Vagina (tissue), 2 donors: Measurements from ENCODE around the gene OLFML3. TPM values are rescaled to one million over a fixed set of nuclear protein-coding genes. Genes with fewer than 3 reads are reported as not detected.

Source experiments
- DNase-seq, 2 donors: peaks; one replicate each; pipeline ENCODE4 v3.0.0-alpha.2; 2017; ENCODE audit errors: extremely low spot score in 2 of 2
- H3K27ac ChIP-seq: fragments of 200-600 bp; sonication (generic); one replicate; pipeline ENCODE4 v1.5.1; 2019
- H3K27me3 ChIP-seq: fragments of 200-600 bp; sonication (generic); one replicate; pipeline ENCODE4 v1.5.1; 2019
- H3K36me3 ChIP-seq, 2 donors: fragments of 200-600 bp; sonication (generic); one replicate each; pipeline ENCODE4 v1.5.1; 2017 to 2019
- H3K4me1 ChIP-seq: fragments of 200-600 bp; sonication (generic); one replicate; pipeline ENCODE4 v1.5.1; 2019
- H3K4me3 ChIP-seq, 2 donors: fragments of 200-600 bp; sonication (generic); 1 replicate in 1 of 2; 2 replicates in 1 of 2; pipeline ENCODE4 v1.5.1; 2016 to 2019
- H3K9me3 ChIP-seq: fragments of 200-600 bp; sonication (generic); one replicate; pipeline ENCODE4 v1.5.1; 2019
- CTCF ChIP-seq, 3 experiments: fragments of 450-650 bp in 2 of 3; fragments of 200-600 bp in 1 of 3; sonication (generic) in 1 of 3; IDR thresholded peaks; one replicate each; pipeline ENCODE4 v1.5.1; 2017 to 2019; ENCODE audit warnings: antibody characterized with exemption in 3 of 3, mild to moderate bottlenecking in 2 of 3, moderate library complexity in 2 of 3
- POLR2A ChIP-seq, 2 donors: fragments of 450-650 bp; IDR thresholded peaks; one replicate each; pipeline ENCODE4 v1.6.1; 2017; ENCODE audit warnings: antibody characterized with exemption in 2 of 2, mild to moderate bottlenecking in 2 of 2, moderate library complexity in 2 of 2
- POLR2AphosphoS5 ChIP-seq, 2 donors: sonication (generic); formaldehyde crosslinking; IDR thresholded peaks; one replicate each; pipeline ENCODE4 v1.9.0; 2017; ENCODE audit warnings: antibody characterized with exemption in 2 of 2, mild to moderate bottlenecking in 2 of 2, low read depth in 1 of 2; ENCODE audit not compliant: insufficient read depth in 1 of 2
- intact Hi-C: fragments of 100-400 bp; cut with DNase I; formaldehyde crosslinking; loops from one replicate; pipeline ENCODE4 v1.15.1; 2023
- total RNA-seq: library from RNA; depleted of rRNA; stranded (reverse); fragments of >200 nt; gene quantifications from one replicate; pipeline ENCODE4 v1.2.3, GENCODE V29; 2016

OLFML3 gene
- total RNA-seq, 1 donor from 2014 or later = 108 TPM

DNA sequence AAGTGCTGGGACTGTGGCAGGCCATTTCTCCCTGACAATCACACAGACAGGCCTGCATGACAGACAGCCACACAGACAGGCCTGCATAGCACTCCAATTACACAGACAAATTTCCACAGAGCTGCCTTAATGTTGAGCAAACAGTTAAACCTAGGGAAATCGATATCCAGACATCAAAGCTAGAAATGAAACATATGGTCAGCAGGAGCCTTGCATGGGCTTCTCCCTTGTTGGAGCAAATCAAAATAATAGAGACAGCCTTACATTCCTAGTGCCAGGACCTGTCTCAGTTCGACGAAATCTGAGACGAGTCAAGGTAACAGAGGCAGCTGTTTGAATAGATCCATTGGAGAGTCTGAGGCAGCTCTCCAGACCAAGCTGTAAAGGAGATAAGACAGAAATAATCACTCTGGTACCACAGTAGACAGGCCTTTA, 42.4 kb downstream of the OLFML3 start:
- Histone ChIP-seq H3K4me3 (no peak overlapping the region), H3K36me3 (no peaks in the 10 kb centered on the region), H3K4me1 (no peaks in the 10 kb centered on the region), H3K27me3 (no peaks in the 10 kb centered on the region), H3K9me3 (no peaks in the 10 kb centered on the region), H3K27ac (no peak overlapping the region)
- TF ChIP-seq POLR2A (IDR thresholded peaks at IDR 0.05) (no peak), POLR2AphosphoS5 (IDR thresholded peaks at IDR 0.05; ENCODE audit: insufficient read depth in 1 of 2, low read depth in 1 of 2) (no peak), CTCF (IDR thresholded peaks at IDR 0.05) (no peak)
- intact Hi-C loops = no loop called here
- DNase-seq = no peak

GRCh38 chr1:114022877-114023276, 43.6 kb downstream of the OLFML3 start:
- H3K27ac ChIP-seq = no peak overlapping the region
- H3K4me3 ChIP-seq = no peak overlapping the region
- no peaks in the 10 kb centered on the region for H3K27me3 ChIP-seq
- no peaks in the 10 kb centered on the region for H3K4me1 ChIP-seq
- intact Hi-C loops = no loop called here
- TF ChIP-seq POLR2AphosphoS5 (IDR thresholded peaks at IDR 0.05; ENCODE audit: insufficient read depth in 1 of 2, low read depth in 1 of 2) (no peak), POLR2A (IDR thresholded peaks at IDR 0.05) (no peak), CTCF (IDR thresholded peaks at IDR 0.05) (no peak)
- no peaks in the 10 kb centered on the region for H3K36me3 ChIP-seq
- no peak for DNase-seq
- no peaks in the 10 kb centered on the region for H3K9me3 ChIP-seq

DNA sequence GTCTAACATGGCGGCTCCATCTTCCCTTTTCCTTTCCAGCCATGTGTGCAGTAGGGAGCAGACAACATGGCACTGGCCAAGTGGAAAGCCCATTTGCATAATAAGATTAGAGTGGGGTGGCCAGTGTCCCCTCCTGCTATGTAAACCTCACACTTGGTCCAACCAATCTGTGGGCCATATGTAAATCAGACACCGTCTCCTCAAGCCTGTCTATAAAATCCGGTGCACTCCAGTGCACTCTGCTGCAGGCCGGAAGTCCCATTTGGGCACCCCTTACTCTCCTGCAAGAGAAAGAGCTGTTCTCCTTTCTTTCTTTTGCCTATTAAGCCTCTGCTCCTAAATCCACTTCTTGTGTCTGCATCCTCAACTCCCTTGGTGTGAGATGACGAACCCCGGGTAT, 44.1 kb downstream of the OLFML3 start:
- intact Hi-C loops = no loop called here
- Histone ChIP-seq H3K4me1 (no peaks in the 10 kb centered on the region), H3K27me3 (no peaks in the 10 kb centered on the region), H3K27ac (no peak overlapping the region), H3K4me3 (no peak overlapping the region), H3K36me3 (no peaks in the 10 kb centered on the region), H3K9me3 (no peaks in the 10 kb centered on the region)
- no peak for DNase-seq
- TF ChIP-seq CTCF (IDR thresholded peaks at IDR 0.05) (no peak), POLR2AphosphoS5 (IDR thresholded peaks at IDR 0.05; ENCODE audit: insufficient read depth in 1 of 2, low read depth in 1 of 2) (no peak), POLR2A (IDR thresholded peaks at IDR 0.05) (no peak)

GRCh38 chr1:114024049-114024448, 44.8 kb downstream of the OLFML3 start:
- H3K27ac ChIP-seq = no peak overlapping the region
- intact Hi-C loops = no loop called here
- H3K27me3 ChIP-seq = no peaks in the 10 kb centered on the region
- no peaks in the 10 kb centered on the region for H3K9me3 ChIP-seq
- H3K4me1 ChIP-seq = no peaks in the 10 kb centered on the region
- H3K4me3 ChIP-seq = no peak overlapping the region
- TF ChIP-seq POLR2AphosphoS5 (IDR thresholded peaks at IDR 0.05; ENCODE audit: insufficient read depth in 1 of 2, low read depth in 1 of 2) = no peak
- no peak for TF ChIP-seq CTCF (IDR thresholded peaks at IDR 0.05)
- TF ChIP-seq POLR2A (IDR thresholded peaks at IDR 0.05) = no peak
- H3K36me3 ChIP-seq = no peaks in the 10 kb centered on the region
- DNase-seq = no peak

DNA sequence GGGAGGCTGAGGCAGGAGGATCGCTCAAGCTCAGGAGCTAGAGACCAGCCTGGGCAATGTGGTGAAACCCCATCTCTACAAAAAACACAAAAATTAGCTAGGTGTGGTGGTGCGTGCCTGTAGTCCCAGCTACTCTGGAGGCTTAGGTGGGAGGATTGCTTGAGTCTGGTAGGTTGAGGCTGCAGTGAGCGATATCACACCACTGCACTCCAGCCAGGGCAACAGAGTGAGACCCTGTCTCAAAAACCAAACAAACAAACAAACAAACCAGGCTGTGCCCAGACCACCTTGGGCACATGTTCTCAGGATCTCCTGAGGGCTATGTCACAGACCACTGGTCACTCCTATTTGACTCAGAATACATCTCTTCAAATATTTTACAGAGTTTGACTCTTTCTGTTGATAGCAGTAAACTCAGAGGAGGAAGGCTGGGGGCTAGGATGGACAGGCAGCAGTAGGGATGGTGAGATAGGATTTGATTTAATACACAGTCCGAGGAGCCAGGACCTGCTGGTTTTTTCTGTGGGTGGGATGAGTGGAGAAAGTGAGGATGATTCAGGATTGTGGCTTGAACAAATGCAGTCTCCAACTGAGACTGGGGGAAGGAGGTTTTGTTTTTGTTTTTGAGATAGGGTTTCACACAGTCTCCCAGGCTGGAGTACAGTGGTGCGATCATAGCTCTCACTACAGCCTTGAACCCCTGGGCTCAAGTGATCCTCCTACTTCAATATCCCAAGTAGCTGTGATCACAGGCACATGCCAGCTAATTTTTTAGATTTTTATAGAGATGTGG, 46.5 kb downstream of the OLFML3 start:
- Histone ChIP-seq H3K4me1 (no peaks in the 10 kb centered on the region), H3K27me3 (no peaks in the 10 kb centered on the region), H3K27ac (no peak overlapping the region), H3K4me3 (no peak overlapping the region), H3K36me3 (no peaks in the 10 kb centered on the region), H3K9me3 (no peaks in the 10 kb centered on the region)
- no peak for TF ChIP-seq POLR2AphosphoS5 (IDR thresholded peaks at IDR 0.05; ENCODE audit: insufficient read depth in 1 of 2, low read depth in 1 of 2)
- TF ChIP-seq CTCF (IDR thresholded peaks at IDR 0.05) = no peak
- TF ChIP-seq POLR2A (IDR thresholded peaks at IDR 0.05) = no peak
- no peak for DNase-seq
- intact Hi-C loops = no loop called here
